Kidney (tissue), 14 donors: ENCODE data around the gene VTI1A. TPM values are rescaled to one million over a fixed set of nuclear protein-coding genes. Genes with fewer than 3 reads are reported as not detected.
"Not testable (repeated sequence)": the region's sequence is repeated elsewhere in the genome, so short reads cannot be mapped to it uniquely, and the experiment has no call there.

Experiments used
- DNase-seq, 5 donors: peaks; one replicate each; pipeline ENCODE4 v3.0.0-alpha.2; 2013 to 2020
- FAIRE-seq: peaks from 2 replicates; lab custom pipeline; 2012; peaks lifted over from hg19 to GRCh38; lab: Jason Lieb, UNC
- H3K27ac ChIP-seq, 2 donors: one replicate each; pipeline ENCODE4 v1.7.0; 2013; ENCODE audit warnings: low read depth in 2 of 2, low read length in 2 of 2, inconsistent platforms in 1 of 2
- H3K27me3 ChIP-seq: one replicate; pipeline ENCODE4 v1.7.1; 2013; ENCODE audit warnings: low read length, inconsistent platforms; ENCODE audit not compliant: control insufficient read depth, insufficient read depth
- H3K36me3 ChIP-seq, 3 donors: one replicate each; pipeline versions ENCODE4 v1.7.0 to v1.7.1; 2013; ENCODE audit warnings: low read length in 3 of 3, control low read depth in 1 of 3, inconsistent platforms in 1 of 3; ENCODE audit not compliant: insufficient read depth in 3 of 3, control insufficient read depth in 2 of 3
- H3K4me1 ChIP-seq, 3 donors: one replicate each; pipeline versions ENCODE4 v1.7.0 to v1.7.1; 2013; ENCODE audit warnings: low read length in 3 of 3, inconsistent platforms in 1 of 3, low read depth in 1 of 3; ENCODE audit not compliant: control insufficient read depth in 2 of 3, insufficient read depth in 2 of 3
- H3K4me3 ChIP-seq, 3 donors: one replicate each; pipeline versions ENCODE4 v1.7.0 to v1.8.1; 2013; ENCODE audit warnings: low read length in 3 of 3, control low read depth in 1 of 3, inconsistent platforms in 1 of 3
- H3K9ac ChIP-seq, 3 donors: one replicate each; pipeline versions ENCODE4 v1.7.0 to v1.7.1; 2013; ENCODE audit warnings: low read length in 3 of 3, control low read depth in 1 of 3, inconsistent platforms in 1 of 3
- H3K9me3 ChIP-seq, 3 donors: one replicate each; pipeline versions ENCODE4 v1.7.0 to v1.7.1; 2013; ENCODE audit warnings: low read length in 3 of 3, control low read depth in 1 of 3, inconsistent platforms in 1 of 3; ENCODE audit not compliant: control insufficient read depth in 2 of 3, insufficient read depth in 1 of 3
- intact Hi-C: fragments of 100-400 bp; cut with DNase I; formaldehyde crosslinking; loops from one replicate; pipeline ENCODE4 v1.11.1; 2022
- polyA plus RNA-seq: library from polyadenylated mRNA; stranded (reverse); fragments of 350-450 nt; fragmentation: Illumina TruSeq; extraction: RNeasy Lipid Tissue Mini Kit (QIAGEN cat#74804); gene quantifications from one replicate; pipeline ENCODE4 v1.2.3, GENCODE V29; 2014; ENCODE audit warnings: low read depth, low replicate concordance; ENCODE audit not compliant: insufficient read depth
- total RNA-seq: library from RNA; stranded (reverse); fragmentation: NEBNext Ultra II Directional; extraction: Animal tissue kit (Norgen Biotek cat#: 25700); gene quantifications from one replicate; pipeline ENCODE4 v1.2.1, GENCODE V29; 2021
- TF ChIP-seq, protein P1 (sequence below): IDR thresholded peaks from 3 replicates; pipeline ENCODE4 v1.5.1; 2012; ENCODE audit warnings: mild to moderate bottlenecking, moderate library complexity, borderline replicate concordance; ENCODE audit not compliant: insufficient read depth; ENCODE audit errors: extremely low read depth
- donor health status: control.
- donor health status: control.
- donor health status: control.
- donor health status: control.
- donor health status: control.
- donor health status: DM: yes; HTN: yes; CAD: no.
- donor health status: Normal renal cell carcinoma (clear cell type).

Gene VTI1A
- total and polyA plus RNA-seq, 2 donors from 2014 or later: 9.2 to 41.8 TPM

DNA sequence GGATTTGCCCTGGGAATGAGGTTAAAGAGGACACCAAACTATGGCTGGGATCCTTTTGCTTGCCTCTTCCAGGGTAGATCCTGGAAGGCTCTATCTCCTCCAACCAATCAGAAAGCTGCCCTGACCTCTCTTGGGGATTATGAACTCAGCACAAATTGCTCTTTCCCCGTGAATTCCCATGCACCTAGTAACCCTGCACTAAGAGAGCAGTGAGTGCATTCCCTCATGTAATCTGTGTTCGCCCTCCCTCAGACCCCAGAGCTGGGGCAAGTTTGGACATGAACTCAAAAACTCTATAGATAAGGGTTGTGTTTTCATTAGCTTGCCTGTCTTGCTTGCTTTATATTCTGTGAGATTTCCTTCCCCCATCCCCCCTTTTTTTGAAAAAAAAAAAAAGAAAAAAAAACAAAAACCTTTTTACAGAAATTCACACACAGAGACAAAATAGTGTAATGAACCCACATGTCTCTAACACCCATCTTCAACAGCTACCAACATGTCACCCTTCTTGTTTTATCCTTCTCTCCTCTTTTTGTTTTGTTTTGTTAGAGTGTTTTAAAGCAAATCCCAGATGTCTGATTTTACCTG, 277.5 kb downstream of the VTI1A start:
- Histone ChIP-seq H3K36me3 (no peaks in the 10 kb centered on the region), H3K27me3 (no peaks in the 10 kb centered on the region), H3K9me3 (no peaks in the 10 kb centered on the region), H3K9ac (no peak overlapping the region), H3K4me1 (no peaks in the 10 kb centered on the region), H3K27ac (no peak overlapping the region), H3K4me3 (no peak overlapping the region)
- FAIRE-seq: no peak
- no peak for DNase-seq
- TF ChIP-seq, protein P1, sequence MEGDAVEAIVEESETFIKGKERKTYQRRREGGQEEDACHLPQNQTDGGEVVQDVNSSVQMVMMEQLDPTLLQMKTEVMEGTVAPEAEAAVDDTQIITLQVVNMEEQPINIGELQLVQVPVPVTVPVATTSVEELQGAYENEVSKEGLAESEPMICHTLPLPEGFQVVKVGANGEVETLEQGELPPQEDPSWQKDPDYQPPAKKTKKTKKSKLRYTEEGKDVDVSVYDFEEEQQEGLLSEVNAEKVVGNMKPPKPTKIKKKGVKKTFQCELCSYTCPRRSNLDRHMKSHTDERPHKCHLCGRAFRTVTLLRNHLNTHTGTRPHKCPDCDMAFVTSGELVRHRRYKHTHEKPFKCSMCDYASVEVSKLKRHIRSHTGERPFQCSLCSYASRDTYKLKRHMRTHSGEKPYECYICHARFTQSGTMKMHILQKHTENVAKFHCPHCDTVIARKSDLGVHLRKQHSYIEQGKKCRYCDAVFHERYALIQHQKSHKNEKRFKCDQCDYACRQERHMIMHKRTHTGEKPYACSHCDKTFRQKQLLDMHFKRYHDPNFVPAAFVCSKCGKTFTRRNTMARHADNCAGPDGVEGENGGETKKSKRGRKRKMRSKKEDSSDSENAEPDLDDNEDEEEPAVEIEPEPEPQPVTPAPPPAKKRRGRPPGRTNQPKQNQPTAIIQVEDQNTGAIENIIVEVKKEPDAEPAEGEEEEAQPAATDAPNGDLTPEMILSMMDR: no peak
- intact Hi-C loops: no loop called here

DNA sequence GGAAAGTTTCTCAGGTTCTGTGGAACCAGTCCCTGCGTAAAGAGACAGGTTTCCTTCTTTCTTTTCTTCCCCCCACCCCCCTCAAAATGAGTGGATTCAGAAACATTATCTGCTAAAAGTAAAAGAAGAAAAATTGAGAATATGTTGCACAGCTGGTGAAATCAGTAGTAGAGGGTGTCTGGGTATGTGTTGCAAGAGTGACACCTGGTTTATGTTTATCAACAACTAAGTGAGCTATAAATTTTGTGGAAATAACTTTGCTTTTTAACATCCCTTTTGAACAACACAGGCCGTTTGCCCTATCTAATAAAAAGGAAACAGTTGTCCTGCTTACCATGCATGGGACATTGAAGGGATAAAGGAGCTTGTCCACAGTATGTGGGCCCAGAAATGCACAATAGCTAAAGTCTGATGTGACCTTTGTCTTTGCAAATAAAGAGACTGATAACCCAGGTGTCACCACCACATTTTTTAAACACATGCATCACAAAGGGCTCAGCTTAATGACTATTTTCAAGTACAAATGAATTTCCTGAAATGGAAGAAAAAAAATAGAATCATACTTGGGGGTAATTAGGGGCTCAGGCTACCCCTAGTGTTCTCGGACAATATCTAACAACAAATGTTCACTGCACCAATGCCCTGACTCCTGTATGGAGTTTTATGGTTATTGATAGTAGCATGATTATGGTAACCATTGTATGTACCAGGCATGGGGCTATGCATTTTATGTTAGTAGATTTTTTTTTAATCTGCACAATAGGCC, 281.3 kb downstream of the VTI1A start:
- TF ChIP-seq, protein P1: no peak
- Histone ChIP-seq H3K9me3 (no peaks in the 10 kb centered on the region), H3K9ac (no peak overlapping the region), H3K4me1 (peaks cover 0 to 7% (median 3%) of the 10 kb centered on the region in 3 donors), H3K27ac (no peak overlapping the region), H3K36me3 (no peaks in the 10 kb centered on the region), H3K27me3 (no peaks in the 10 kb centered on the region), H3K4me3 (no peak overlapping the region)
- DNase-seq: no peak
- FAIRE-seq: no peak
- intact Hi-C loops: no loop called here

DNA sequence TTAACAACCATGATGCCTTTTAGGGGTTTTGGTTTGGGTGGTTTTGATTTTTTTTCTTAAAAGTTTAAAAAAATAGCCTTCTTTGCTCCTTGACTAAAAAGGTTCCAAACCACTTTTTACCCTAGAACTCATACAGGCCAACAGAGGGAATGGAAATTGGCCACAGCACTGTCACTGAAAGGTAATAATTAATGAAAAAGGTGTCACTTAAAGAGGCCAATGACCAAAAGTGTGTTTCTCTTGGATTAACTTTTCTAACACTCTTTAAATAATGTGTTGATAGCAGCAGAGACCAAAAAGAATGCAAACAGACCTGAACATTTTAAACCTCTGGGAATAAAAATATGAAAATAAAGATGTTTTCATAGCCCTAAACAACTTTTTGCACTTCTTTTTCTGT, 282.0 kb downstream of the VTI1A start:
- Histone ChIP-seq H3K4me3 (no peak overlapping the region), H3K4me1 (peaks cover 0 to 7% (median 3%) of the 10 kb centered on the region in 3 donors), H3K9me3 (no peaks in the 10 kb centered on the region), H3K27ac (no peak overlapping the region), H3K36me3 (no peaks in the 10 kb centered on the region), H3K27me3 (no peaks in the 10 kb centered on the region), H3K9ac (no peak overlapping the region)
- FAIRE-seq: peak; percentile 25
- TF ChIP-seq, protein P1: no peak
- intact Hi-C loops: no loop called here
- no peak for DNase-seq

DNA sequence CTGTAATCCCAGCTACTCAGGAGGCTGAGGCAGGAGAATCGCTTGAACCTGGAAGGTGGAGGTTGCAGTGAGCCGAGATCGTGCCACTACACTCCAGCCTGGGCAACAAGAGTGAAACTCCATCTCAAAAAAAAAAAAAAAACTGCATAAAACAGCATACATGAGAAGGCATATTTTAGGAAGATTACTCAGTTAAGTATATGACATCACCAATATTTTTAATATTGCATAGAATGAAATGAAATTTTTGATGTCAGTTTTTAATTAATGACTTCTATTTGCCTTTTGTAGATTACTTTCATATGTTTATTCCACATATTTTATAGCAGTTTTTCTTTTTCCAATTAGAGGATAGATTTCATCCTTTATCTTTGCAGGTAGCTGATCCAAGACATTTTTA, 284.4 kb downstream of the VTI1A start:
- H3K4me3 ChIP-seq, intact Hi-C loops, H3K27me3 ChIP-seq, H3K9me3 ChIP-seq, DNase-seq, H3K9ac ChIP-seq, H3K4me1 ChIP-seq, H3K27ac ChIP-seq, H3K36me3 ChIP-seq: not testable (repeated sequence)
- FAIRE-seq: peak; percentile 46
